Naive thymus-derived CD4-positive, alpha-beta T cell (primary cell): Measurements from ENCODE around the gene ZNF385D. TPM values are rescaled to one million over a fixed set of nuclear protein-coding genes. Genes with fewer than 3 reads are reported as not detected.

ENCODE experiments used
- ATAC-seq: fragments of 150-1000 bp; cut with Tn5 transposase; 2 replicates; pipeline ENCODE4 v1.10.0; 2021; ENCODE audit warnings: mild to moderate bottlenecking, moderate library complexity
- CTCF ChIA-PET: fragments of 350-600 bp; sonication (Branson Sonifier 250); formaldehyde crosslinking; loops from one replicate; lab custom pipeline; 2021; ENCODE audit warnings: antibody characterized with exemption; lab: Charles Lee
- POLR2A ChIA-PET: fragments of 350-600 bp; sonication (Branson Sonifier 250); formaldehyde crosslinking; loops from one replicate; lab custom pipeline; 2021; ENCODE audit warnings: antibody characterized with exemption, inconsistent platforms; lab: Charles Lee
- DNase-seq, 9 donors: peaks; one replicate each; pipeline versions ENCODE4 v3.0.0 to v3.0.0-alpha.2; 2020 to 2022; ENCODE audit warnings: mixed read lengths in 1 of 9
- H3K27ac ChIP-seq: one replicate; pipeline ENCODE4 v1.7.0; 2013; ENCODE audit warnings: mild to moderate bottlenecking, low read depth, low read length, moderate library complexity
- H3K27me3 ChIP-seq, 2 donors: one replicate each; pipeline ENCODE4 v1.7.0; 2013; ENCODE audit warnings: low read length in 2 of 2, mild to moderate bottlenecking in 2 of 2, moderate library complexity in 2 of 2; ENCODE audit not compliant: control insufficient read depth in 2 of 2, insufficient read depth in 2 of 2
- H3K36me3 ChIP-seq, 3 experiments: 1 replicate in 2 of 3; 2 replicates in 1 of 3; pipeline ENCODE4 v1.7.0; 2013; ENCODE audit warnings: low read length in 3 of 3, mild to moderate bottlenecking in 3 of 3, moderate library complexity in 1 of 3; ENCODE audit not compliant: insufficient read depth in 3 of 3, control insufficient read depth in 2 of 3
- H3K4me1 ChIP-seq, 2 donors: one replicate each; pipeline ENCODE4 v1.7.0; 2013; ENCODE audit warnings: low read length in 2 of 2, mild to moderate bottlenecking in 2 of 2, moderate library complexity in 1 of 2; ENCODE audit not compliant: control insufficient read depth in 2 of 2, insufficient read depth in 2 of 2
- H3K4me3 ChIP-seq: 2 replicates; pipeline ENCODE4 v1.7.0; 2013; ENCODE audit warnings: mild to moderate bottlenecking, low read length
- H3K9me3 ChIP-seq, 3 experiments: 1 replicate in 2 of 3; 2 replicates in 1 of 3; pipeline ENCODE4 v1.7.0; 2013; ENCODE audit warnings: low read length in 3 of 3; ENCODE audit not compliant: control insufficient read depth in 2 of 3
- H3K27ac Mint-ChIP-seq, 9 donors: one replicate each; pipeline ENCODE4 v1.8.0; 2020 to 2022; ENCODE audit warnings: mixed read lengths in 9 of 9, mild to moderate bottlenecking in 8 of 9, moderate library complexity in 5 of 9, inconsistent platforms in 2 of 9
- H3K27me3 Mint-ChIP-seq, 5 donors: one replicate each; pipeline ENCODE4 v1.8.0; 2021 to 2022; ENCODE audit warnings: mixed read lengths in 5 of 5, mild to moderate bottlenecking in 1 of 5
- H3K36me3 Mint-ChIP-seq, 5 donors: one replicate each; pipeline ENCODE4 v1.8.0; 2020 to 2022; ENCODE audit warnings: mixed read lengths in 5 of 5, mild to moderate bottlenecking in 3 of 5, inconsistent platforms in 1 of 5
- H3K4me1 Mint-ChIP-seq, 7 donors: one replicate each; pipeline ENCODE4 v1.8.0; 2020 to 2022; ENCODE audit warnings: mixed read lengths in 7 of 7, mild to moderate bottlenecking in 3 of 7, inconsistent platforms in 1 of 7
- H3K4me3 Mint-ChIP-seq, 10 donors: one replicate each; pipeline ENCODE4 v1.8.0; 2020 to 2022; ENCODE audit warnings: mild to moderate bottlenecking in 10 of 10, mixed read lengths in 10 of 10, moderate library complexity in 6 of 10, inconsistent platforms in 2 of 10
- H3K9me3 Mint-ChIP-seq, 11 donors: one replicate each; pipeline ENCODE4 v1.8.0; 2020 to 2022; ENCODE audit warnings: mixed read lengths in 11 of 11, mild to moderate bottlenecking in 4 of 11, inconsistent platforms in 1 of 11, moderate library complexity in 1 of 11
- intact Hi-C, 2 donors: fragments of 100-400 bp; cut with micrococcal nuclease; formaldehyde crosslinking; loops; one replicate each; pipeline ENCODE4 v1.15.1; 2023
- polyA plus RNA-seq, 2 donors: library from polyadenylated mRNA; unstranded; fragments of 300-500 nt; fragmentation: Illumina TruSeq; gene quantifications; one replicate each; pipeline ENCODE4 v1.2.3, GENCODE V29; 2021
- total RNA-seq, 6 experiments: library from RNA in 5 of 6; stranded (reverse) in 5 of 6; gene quantifications; 1 replicate in 5 of 6; 2 replicates in 1 of 6; pipeline ENCODE4 v1.2.3 and lab custom pipeline; 2021 to 2026

ZNF385D gene
- total and polyA plus RNA-seq, 7 experiments from 2014 or later, result 0.03 to 1.1 TPM; not detected in 5

DNA sequence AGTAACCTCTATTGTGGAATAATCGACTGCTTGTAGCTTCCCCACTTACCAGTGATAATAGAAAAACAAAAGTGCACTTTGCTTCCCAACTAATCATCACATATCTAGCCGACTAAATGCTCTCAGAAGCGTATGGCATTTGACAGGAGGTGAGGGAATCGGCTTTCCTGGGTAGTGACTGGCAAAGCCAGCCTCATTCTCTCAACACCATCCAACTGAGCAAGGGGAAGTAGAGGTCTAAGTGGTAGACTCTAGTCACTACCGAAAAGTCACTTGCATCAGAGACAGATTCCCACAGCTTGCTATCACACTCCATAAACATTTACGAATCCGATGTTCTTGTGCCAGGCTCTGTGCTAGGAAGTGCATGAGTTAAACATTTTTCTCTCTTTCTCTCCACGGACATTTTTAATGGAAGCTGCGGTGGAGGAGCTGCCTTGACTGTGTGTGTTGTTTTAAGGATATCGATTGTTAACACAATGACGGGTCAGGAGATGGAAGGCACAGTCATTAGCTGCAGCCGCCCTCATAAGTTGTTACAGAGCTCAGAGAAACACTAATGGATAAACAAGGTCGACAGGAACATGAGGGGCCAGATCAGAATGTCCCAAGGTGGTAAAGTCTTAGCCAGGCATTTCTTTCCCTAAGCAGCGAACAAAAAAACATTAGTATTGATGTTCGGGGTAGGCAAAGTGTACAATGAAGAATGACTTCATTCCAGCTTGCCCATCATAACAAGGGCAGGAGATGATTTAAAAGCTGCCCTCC, 11.9 kb downstream of the ZNF385D start:
- no peak overlapping the region for H3K27ac ChIP-seq
- H3K27me3 ChIP-seq, result no peaks in the 10 kb centered on the region
- ATAC-seq (no peak), DNase-seq (no peak)
- ChIA-PET CTCF (no interaction called here), POLR2A (no interaction called here)
- H3K27me3 Mint-ChIP-seq, result no peaks in the 10 kb centered on the region
- H3K4me3 Mint-ChIP-seq, result no peak overlapping the region
- no peaks in the 10 kb centered on the region for H3K36me3 ChIP-seq
- H3K9me3 Mint-ChIP-seq, result peaks cover 0 to 27% (median 7%) of the 10 kb centered on the region in 11 donors
- no peaks in the 10 kb centered on the region for H3K4me1 Mint-ChIP-seq
- no peak overlapping the region for H3K4me3 ChIP-seq
- no peak overlapping the region for H3K27ac Mint-ChIP-seq
- intact Hi-C loops, result no loop called here
- H3K36me3 Mint-ChIP-seq, result no peaks in the 10 kb centered on the region
- no peaks in the 10 kb centered on the region for H3K9me3 ChIP-seq
- H3K4me1 ChIP-seq, result no peaks in the 10 kb centered on the region

DNA sequence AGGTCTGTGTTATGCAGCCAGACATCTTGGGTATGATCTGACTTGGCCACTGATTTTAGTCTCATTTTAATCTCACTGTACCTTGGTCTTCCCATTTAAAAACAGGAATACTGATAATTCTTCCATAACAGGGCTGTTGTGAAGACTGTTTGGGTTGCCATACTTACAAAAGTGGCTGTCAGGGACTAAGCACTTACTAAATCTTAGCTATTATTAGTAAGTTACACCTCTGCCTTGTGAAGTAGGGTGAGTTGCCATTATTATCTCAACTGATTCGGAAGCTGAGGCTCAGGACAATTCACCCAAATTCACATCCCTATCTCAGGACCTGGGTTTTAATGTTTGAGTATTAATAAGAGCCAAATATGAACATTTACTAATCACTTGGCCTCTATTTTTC, 12.7 kb downstream of the ZNF385D start:
- intact Hi-C loops, result no loop called here
- Histone ChIP-seq H3K27me3 (no peaks in the 10 kb centered on the region), H3K36me3 (no peaks in the 10 kb centered on the region), H3K4me3 (no peak overlapping the region), H3K4me1 (no peaks in the 10 kb centered on the region), H3K9me3 (no peaks in the 10 kb centered on the region), H3K27ac (no peak overlapping the region)
- Mint-ChIP-seq H3K27ac (no peak overlapping the region), H3K9me3 (peaks cover 0 to 24% (median 8%) of the 10 kb centered on the region in 11 donors), H3K36me3 (no peaks in the 10 kb centered on the region), H3K4me1 (no peaks in the 10 kb centered on the region), H3K4me3 (no peak overlapping the region), H3K27me3 (no peaks in the 10 kb centered on the region)
- DNase-seq, result no peak
- ChIA-PET CTCF (no interaction called here), POLR2A (no interaction called here)
- no peak for ATAC-seq

GRCh38 chr3:21734746-21735145, 16.3 kb downstream of the ZNF385D start:
- Histone ChIP-seq H3K4me3 (no peak overlapping the region), H3K27me3 (no peaks in the 10 kb centered on the region), H3K36me3 (no peaks in the 10 kb centered on the region), H3K9me3 (no peaks in the 10 kb centered on the region), H3K27ac (no peak overlapping the region), H3K4me1 (no peaks in the 10 kb centered on the region)
- DNase-seq (no peak), ATAC-seq (no peak)
- Mint-ChIP-seq H3K4me1 (no peaks in the 10 kb centered on the region), H3K4me3 (no peak overlapping the region), H3K36me3 (no peaks in the 10 kb centered on the region), H3K9me3 (peaks cover 0 to 17% (median 10%) of the 10 kb centered on the region in 11 donors), H3K27ac (no peak overlapping the region), H3K27me3 (no peaks in the 10 kb centered on the region)
- POLR2A ChIA-PET, result no interaction called here
- intact Hi-C loops, result no loop called here
- CTCF ChIA-PET, result no interaction called here

DNA sequence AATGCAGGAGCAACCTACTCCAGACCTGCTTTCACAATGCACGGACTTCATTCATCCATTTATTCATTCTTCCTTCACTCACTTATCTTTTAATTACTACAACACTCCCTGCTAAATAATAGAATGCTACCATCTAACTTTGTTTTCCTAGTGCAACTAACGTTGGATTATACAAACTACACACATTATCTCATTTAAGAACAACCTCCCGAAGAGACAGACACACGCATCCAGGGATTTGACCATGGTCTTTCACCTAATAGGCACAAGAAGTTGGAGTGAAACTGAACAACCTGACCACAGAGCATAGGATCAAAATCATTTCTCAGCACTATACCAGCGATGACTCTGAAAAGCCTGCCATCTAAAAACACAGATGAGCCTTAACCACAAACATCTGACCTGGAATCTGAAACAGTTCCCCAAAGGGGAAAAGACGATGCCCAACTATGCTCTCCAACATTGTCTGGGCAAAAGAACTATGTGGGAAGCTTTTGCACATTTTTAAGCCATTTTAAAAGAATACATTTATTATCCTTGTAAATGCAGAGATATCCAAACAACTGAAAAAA, 21.0 kb downstream of the ZNF385D start:
- Histone ChIP-seq H3K27ac (no peak overlapping the region), H3K9me3 (no peaks in the 10 kb centered on the region), H3K27me3 (no peaks in the 10 kb centered on the region), H3K36me3 (no peaks in the 10 kb centered on the region), H3K4me1 (no peaks in the 10 kb centered on the region), H3K4me3 (no peak overlapping the region)
- DNase-seq, result no peak
- Mint-ChIP-seq H3K27me3 (no peaks in the 10 kb centered on the region), H3K4me1 (no peaks in the 10 kb centered on the region), H3K36me3 (no peaks in the 10 kb centered on the region), H3K27ac (no peak overlapping the region), H3K9me3 (peaks cover 0 to 30% (median 11%) of the 10 kb centered on the region in 11 donors), H3K4me3 (no peak overlapping the region)
- no peak for ATAC-seq
- ChIA-PET CTCF (no interaction called here), POLR2A (no interaction called here)
- intact Hi-C loops, result no loop called here

DNA sequence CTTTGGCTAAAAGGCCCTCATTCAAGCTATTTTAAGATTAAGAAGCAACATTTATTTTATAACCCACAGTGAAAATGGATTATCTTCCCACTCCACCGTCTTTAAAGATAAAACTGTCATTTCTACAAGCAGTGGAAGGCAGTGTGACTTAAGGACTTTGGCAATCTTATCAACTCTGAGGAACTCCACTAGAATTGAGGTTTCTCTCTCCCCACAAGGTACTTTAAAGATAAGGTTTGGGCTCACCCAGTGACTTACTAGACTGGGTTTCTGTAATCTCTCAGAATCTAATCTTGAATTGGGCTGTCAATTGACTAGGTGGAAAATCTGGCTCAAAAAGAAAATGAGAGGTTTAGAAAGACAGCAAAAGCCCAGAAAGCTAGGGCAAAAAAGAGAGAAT, 21.7 kb downstream of the ZNF385D start:
- Mint-ChIP-seq H3K36me3 (no peaks in the 10 kb centered on the region), H3K27me3 (no peaks in the 10 kb centered on the region), H3K9me3 (peaks cover 0 to 33% (median 15%) of the 10 kb centered on the region in 11 donors), H3K4me1 (no peaks in the 10 kb centered on the region), H3K27ac (no peak overlapping the region), H3K4me3 (no peak overlapping the region)
- Histone ChIP-seq H3K27me3 (no peaks in the 10 kb centered on the region), H3K4me1 (no peaks in the 10 kb centered on the region), H3K36me3 (no peaks in the 10 kb centered on the region), H3K27ac (no peak overlapping the region), H3K4me3 (no peak overlapping the region), H3K9me3 (no peaks in the 10 kb centered on the region)
- CTCF ChIA-PET, result no interaction called here
- POLR2A ChIA-PET, result no interaction called here
- intact Hi-C loops, result no loop called here
- ATAC-seq (no peak), DNase-seq (no peak)

- no peaks in the 10 kb centered on the region for H3K27me3 Mint-ChIP-seq
- intact Hi-C loops, result no loop called here
- H3K4me1 Mint-ChIP-seq, result no peaks in the 10 kb centered on the region
Measured at GRCh38 chr3:21722768-21723167, 28.2 kb downstream of the ZNF385D start.

GRCh38 chr3:21722301-21722700, 28.7 kb downstream of the ZNF385D start:
- H3K27ac Mint-ChIP-seq, result no peak overlapping the region
- Histone ChIP-seq H3K27me3 (no peaks in the 10 kb centered on the region), H3K27ac (no peak overlapping the region), H3K4me1 (no peaks in the 10 kb centered on the region), H3K36me3 (no peaks in the 10 kb centered on the region), H3K9me3 (no peaks in the 10 kb centered on the region), H3K4me3 (no peak overlapping the region)
- ChIA-PET POLR2A (no interaction called here), CTCF (no interaction called here)
- no peak for ATAC-seq
- no peaks in the 10 kb centered on the region for H3K4me1 Mint-ChIP-seq
- intact Hi-C loops, result no loop called here
- no peak overlapping the region for H3K4me3 Mint-ChIP-seq
- peaks cover 2 to 59% (median 16%) of the 10 kb centered on the region in 11 donors for H3K9me3 Mint-ChIP-seq
- no peaks in the 10 kb centered on the region for H3K27me3 Mint-ChIP-seq
- DNase-seq, result no peak
- H3K36me3 Mint-ChIP-seq, result peaks cover 0 to 3% (median 0%) of the 10 kb centered on the region in 5 donors

More at GRCh38 chr3:21722768-21723167, 28.2 kb downstream of the ZNF385D start:
- Histone ChIP-seq H3K4me3 (no peak overlapping the region), H3K27me3 (no peaks in the 10 kb centered on the region), H3K9me3 (no peaks in the 10 kb centered on the region), H3K36me3 (no peaks in the 10 kb centered on the region), H3K27ac (no peak overlapping the region), H3K4me1 (no peaks in the 10 kb centered on the region)
- Mint-ChIP-seq H3K9me3 (peaks cover 2 to 60% (median 16%) of the 10 kb centered on the region in 11 donors), H3K27ac (no peak overlapping the region), H3K4me3 (no peak overlapping the region), H3K36me3 (peaks cover 0 to 3% (median 0%) of the 10 kb centered on the region in 5 donors)
- ATAC-seq (no peak), DNase-seq (no peak)
- POLR2A ChIA-PET, result no interaction called here
- CTCF ChIA-PET, result no interaction called here
